ENCODE measurements around the gene TPCN1.

TPCN1 gene

GRCh38 chr12:113222730-113223531 lies 1.7 kb downstream of the TPCN1 start:
- peaks cover 15% of the 10 kb centered on the region for H3K4me1 ChIP-seq (ENCODE audit: control insufficient read depth, insufficient read depth, low read length, poor library complexity, severe bottlenecking)
- H3K9me3 ChIP-seq (ENCODE audit: control insufficient read depth, low read length) = no peaks in the 10 kb centered on the region
- no peak overlapping the region for H3K4me3 ChIP-seq (ENCODE audit: insufficient read depth, low read depth, low read length, poor library complexity, severe bottlenecking)
- H3K27me3 ChIP-seq (replicated peaks; ENCODE audit: control insufficient read depth, insufficient read depth, low read length, poor library complexity, severe bottlenecking) = no peaks in the 10 kb centered on the region
- H3K36me3 ChIP-seq (ENCODE audit: control insufficient read depth, insufficient read depth, low read length) = peaks cover 8% of the 10 kb centered on the region
- DNase-seq = no peak
- peak overlapping the region; percentile 67 for H3K27ac ChIP-seq (ENCODE audit: insufficient read depth, low read length, poor library complexity, severe bottlenecking)

GRCh38 chr12:113224955-113225354 lies 3.7 kb downstream of the TPCN1 start:
- no peak for DNase-seq
- Histone ChIP-seq H3K4me3 (ENCODE audit: insufficient read depth, low read depth, low read length, poor library complexity, severe bottlenecking) (no peak overlapping the region), H3K4me1 (ENCODE audit: control insufficient read depth, insufficient read depth, low read length, poor library complexity, severe bottlenecking) (peaks cover 28% of the 10 kb centered on the region), H3K36me3 (ENCODE audit: control insufficient read depth, insufficient read depth, low read length) (peaks cover 8% of the 10 kb centered on the region), H3K27ac (ENCODE audit: insufficient read depth, low read length, poor library complexity, severe bottlenecking) (no peak overlapping the region), H3K27me3 (replicated peaks; ENCODE audit: control insufficient read depth, insufficient read depth, low read length, poor library complexity, severe bottlenecking) (no peaks in the 10 kb centered on the region), H3K9me3 (ENCODE audit: control insufficient read depth, low read length) (no peaks in the 10 kb centered on the region)

- Histone ChIP-seq H3K27me3 (replicated peaks; ENCODE audit: control insufficient read depth, insufficient read depth, low read length, poor library complexity, severe bottlenecking) (no peaks in the 10 kb centered on the region), H3K36me3 (ENCODE audit: control insufficient read depth, insufficient read depth, low read length) (peaks cover 17% of the 10 kb centered on the region), H3K27ac (ENCODE audit: insufficient read depth, low read length, poor library complexity, severe bottlenecking) (no peak overlapping the region), H3K4me1 (ENCODE audit: control insufficient read depth, insufficient read depth, low read length, poor library complexity, severe bottlenecking) (peaks cover 28% of the 10 kb centered on the region), H3K4me3 (ENCODE audit: insufficient read depth, low read depth, low read length, poor library complexity, severe bottlenecking) (no peak overlapping the region), H3K9me3 (ENCODE audit: control insufficient read depth, low read length) (no peaks in the 10 kb centered on the region)
- no peak for DNase-seq
Measured at GRCh38 chr12:113226696-113227568, 5.7 kb downstream of the TPCN1 start.

- Histone ChIP-seq H3K4me1 (ENCODE audit: control insufficient read depth, insufficient read depth, low read length, poor library complexity, severe bottlenecking) (peaks cover 29% of the 10 kb centered on the region), H3K9me3 (ENCODE audit: control insufficient read depth, low read length) (no peaks in the 10 kb centered on the region), H3K27me3 (replicated peaks; ENCODE audit: control insufficient read depth, insufficient read depth, low read length, poor library complexity, severe bottlenecking) (no peaks in the 10 kb centered on the region), H3K4me3 (ENCODE audit: insufficient read depth, low read depth, low read length, poor library complexity, severe bottlenecking) (no peak overlapping the region), H3K27ac (ENCODE audit: insufficient read depth, low read length, poor library complexity, severe bottlenecking) (no peak overlapping the region), H3K36me3 (ENCODE audit: control insufficient read depth, insufficient read depth, low read length) (peaks cover 25% of the 10 kb centered on the region)
- DNase-seq = no peak
Measured at GRCh38 chr12:113227686-113228391, 6.6 kb downstream of the TPCN1 start.

GRCh38 chr12:113228394-113229028 lies 7.2 kb downstream of the TPCN1 start:
- Histone ChIP-seq H3K4me1 (ENCODE audit: control insufficient read depth, insufficient read depth, low read length, poor library complexity, severe bottlenecking) (peaks cover 35% of the 10 kb centered on the region), H3K9me3 (ENCODE audit: control insufficient read depth, low read length) (no peaks in the 10 kb centered on the region), H3K27me3 (replicated peaks; ENCODE audit: control insufficient read depth, insufficient read depth, low read length, poor library complexity, severe bottlenecking) (no peaks in the 10 kb centered on the region), H3K4me3 (ENCODE audit: insufficient read depth, low read depth, low read length, poor library complexity, severe bottlenecking) (no peak overlapping the region), H3K27ac (ENCODE audit: insufficient read depth, low read length, poor library complexity, severe bottlenecking) (no peak overlapping the region), H3K36me3 (ENCODE audit: control insufficient read depth, insufficient read depth, low read length) (peaks cover 25% of the 10 kb centered on the region)
- DNase-seq = no peak

GRCh38 chr12:113230315-113231234 lies 9.3 kb downstream of the TPCN1 start:
- peaks cover 36% of the 10 kb centered on the region for H3K4me1 ChIP-seq (ENCODE audit: control insufficient read depth, insufficient read depth, low read length, poor library complexity, severe bottlenecking)
- no peaks in the 10 kb centered on the region for H3K9me3 ChIP-seq (ENCODE audit: control insufficient read depth, low read length)
- H3K27ac ChIP-seq (ENCODE audit: insufficient read depth, low read length, poor library complexity, severe bottlenecking) = no peak overlapping the region
- no peak for DNase-seq
- no peaks in the 10 kb centered on the region for H3K27me3 ChIP-seq (replicated peaks; ENCODE audit: control insufficient read depth, insufficient read depth, low read length, poor library complexity, severe bottlenecking)
- H3K36me3 ChIP-seq (ENCODE audit: control insufficient read depth, insufficient read depth, low read length) = peaks cover 25% of the 10 kb centered on the region
- H3K4me3 ChIP-seq (ENCODE audit: insufficient read depth, low read depth, low read length, poor library complexity, severe bottlenecking) = no peak overlapping the region

- no peaks in the 10 kb centered on the region for H3K27me3 ChIP-seq (replicated peaks; ENCODE audit: control insufficient read depth, insufficient read depth, low read length, poor library complexity, severe bottlenecking)
- H3K36me3 ChIP-seq (ENCODE audit: control insufficient read depth, insufficient read depth, low read length) = peaks cover 25% of the 10 kb centered on the region
- peaks cover 36% of the 10 kb centered on the region for H3K4me1 ChIP-seq (ENCODE audit: control insufficient read depth, insufficient read depth, low read length, poor library complexity, severe bottlenecking)
- no peak for DNase-seq
- H3K4me3 ChIP-seq (ENCODE audit: insufficient read depth, low read depth, low read length, poor library complexity, severe bottlenecking) = no peak overlapping the region
- no peaks in the 10 kb centered on the region for H3K9me3 ChIP-seq (ENCODE audit: control insufficient read depth, low read length)
- H3K27ac ChIP-seq (ENCODE audit: insufficient read depth, low read length, poor library complexity, severe bottlenecking) = no peak overlapping the region
Measured at GRCh38 chr12:113231235-113232088, 10.2 kb downstream of the TPCN1 start.

GRCh38 chr12:113232089-113232839 lies 11.0 kb downstream of the TPCN1 start:
- no peak overlapping the region for H3K4me3 ChIP-seq (ENCODE audit: insufficient read depth, low read depth, low read length, poor library complexity, severe bottlenecking)
- no peak overlapping the region for H3K27ac ChIP-seq (ENCODE audit: insufficient read depth, low read length, poor library complexity, severe bottlenecking)
- DNase-seq = no peak
- H3K36me3 ChIP-seq (ENCODE audit: control insufficient read depth, insufficient read depth, low read length) = peaks cover 26% of the 10 kb centered on the region
- peaks cover 36% of the 10 kb centered on the region for H3K4me1 ChIP-seq (ENCODE audit: control insufficient read depth, insufficient read depth, low read length, poor library complexity, severe bottlenecking)
- no peaks in the 10 kb centered on the region for H3K27me3 ChIP-seq (replicated peaks; ENCODE audit: control insufficient read depth, insufficient read depth, low read length, poor library complexity, severe bottlenecking)
- no peaks in the 10 kb centered on the region for H3K9me3 ChIP-seq (ENCODE audit: control insufficient read depth, low read length)

All from effector memory CD4-positive, alpha-beta T cell (primary cell).